ENCODE results near the gene CHGA.

DNA sequence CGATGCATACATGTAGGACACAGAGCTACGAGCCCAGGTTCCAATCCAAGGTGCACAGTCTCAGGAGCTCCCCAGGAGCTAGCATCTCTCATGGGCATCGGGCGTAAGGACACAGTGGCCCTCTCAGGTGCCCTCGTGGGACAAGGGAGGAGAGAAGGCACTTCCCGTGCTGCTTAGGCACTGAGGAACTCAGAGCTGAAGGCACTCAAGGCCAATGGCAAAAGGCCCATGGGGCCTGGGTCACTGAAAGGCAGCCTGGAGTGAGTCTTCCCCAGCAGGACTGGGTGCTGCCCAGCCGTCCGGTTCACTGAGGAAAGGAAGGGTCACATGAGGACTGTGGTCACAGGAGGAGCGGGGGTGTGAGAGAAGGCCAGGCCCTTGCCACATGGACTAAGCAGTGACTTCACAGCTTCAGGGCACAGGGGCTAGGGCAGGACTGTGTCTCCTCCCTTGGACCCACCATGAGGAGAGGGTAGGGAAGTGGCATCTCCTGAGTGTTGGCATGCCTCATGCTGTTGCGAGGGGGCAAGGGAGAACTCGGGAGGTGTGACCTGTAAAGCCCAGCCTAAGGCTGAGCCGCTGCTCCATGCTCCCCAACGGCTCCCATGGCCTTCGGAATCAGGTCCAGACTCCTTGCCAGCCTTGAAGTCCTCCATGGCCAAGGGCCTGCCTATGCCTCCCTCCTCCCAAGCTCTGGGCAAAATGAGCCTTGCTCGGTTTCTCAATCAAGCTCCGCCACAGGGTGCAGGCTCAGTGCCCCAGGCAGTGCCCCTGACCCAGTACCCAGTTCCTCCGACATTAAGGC, 51.8 kb downstream of the CHGA start:
- no peak for TF ChIP-seq POLR2A (IDR thresholded peaks at IDR 0.05)
- TF ChIP-seq, protein P1, sequence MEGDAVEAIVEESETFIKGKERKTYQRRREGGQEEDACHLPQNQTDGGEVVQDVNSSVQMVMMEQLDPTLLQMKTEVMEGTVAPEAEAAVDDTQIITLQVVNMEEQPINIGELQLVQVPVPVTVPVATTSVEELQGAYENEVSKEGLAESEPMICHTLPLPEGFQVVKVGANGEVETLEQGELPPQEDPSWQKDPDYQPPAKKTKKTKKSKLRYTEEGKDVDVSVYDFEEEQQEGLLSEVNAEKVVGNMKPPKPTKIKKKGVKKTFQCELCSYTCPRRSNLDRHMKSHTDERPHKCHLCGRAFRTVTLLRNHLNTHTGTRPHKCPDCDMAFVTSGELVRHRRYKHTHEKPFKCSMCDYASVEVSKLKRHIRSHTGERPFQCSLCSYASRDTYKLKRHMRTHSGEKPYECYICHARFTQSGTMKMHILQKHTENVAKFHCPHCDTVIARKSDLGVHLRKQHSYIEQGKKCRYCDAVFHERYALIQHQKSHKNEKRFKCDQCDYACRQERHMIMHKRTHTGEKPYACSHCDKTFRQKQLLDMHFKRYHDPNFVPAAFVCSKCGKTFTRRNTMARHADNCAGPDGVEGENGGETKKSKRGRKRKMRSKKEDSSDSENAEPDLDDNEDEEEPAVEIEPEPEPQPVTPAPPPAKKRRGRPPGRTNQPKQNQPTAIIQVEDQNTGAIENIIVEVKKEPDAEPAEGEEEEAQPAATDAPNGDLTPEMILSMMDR (IDR thresholded peaks at IDR 0.05) = no peak

Data from prostate gland (tissue), 2 donors.